Gastrocnemius medialis (tissue), 4 donors: ENCODE data around the gene C5AR2. TPM values are rescaled to one million over a fixed set of nuclear protein-coding genes. Genes with fewer than 3 reads are reported as not detected.
"Not testable (repeated sequence)": the region's sequence is repeated elsewhere in the genome, so short reads cannot be mapped to it uniquely, and the experiment has no call there.

Experiments used
- ATAC-seq, 2 donors: fragments of 150-250 bp; one replicate each; pipeline ENCODE4 v1.9.1; 2016
- DNase-seq, 2 donors: peaks; one replicate each; pipeline ENCODE4 v3.0.0-alpha.2; 2019
- H3K27ac ChIP-seq, 4 donors: fragments of 200-600 bp; sonication (generic); 1 replicate in 1 of 4; 2 replicates in 3 of 4; pipeline ENCODE4 v1.5.1; 2016 to 2018; ENCODE audit warnings: mild to moderate bottlenecking in 2 of 4, moderate library complexity in 1 of 4
- H3K27me3 ChIP-seq, 3 donors: fragments of 200-600 bp; sonication (generic) in 2 of 3; 1 replicate in 1 of 3; 2 replicates in 2 of 3; pipeline versions ENCODE4 v1.5.1 to v1.6.0; 2016 to 2019; ENCODE audit warnings: mild to moderate bottlenecking in 1 of 3, moderate library complexity in 1 of 3
- H3K36me3 ChIP-seq, 2 donors: fragments of 200-600 bp; sonication (generic) in 1 of 2; one replicate each; pipeline ENCODE4 v1.5.1; 2017 to 2018
- H3K4me1 ChIP-seq, 2 donors: fragments of 200-600 bp; sonication (generic) in 1 of 2; one replicate each; pipeline ENCODE4 v1.5.1; 2016 to 2017; ENCODE audit warnings: mild to moderate bottlenecking in 2 of 2
- H3K4me3 ChIP-seq, 4 donors: fragments of 200-600 bp; sonication (generic) in 3 of 4; 1 replicate in 1 of 4; 2 replicates in 3 of 4; pipeline ENCODE4 v1.5.1; 2016 to 2019; ENCODE audit warnings: mild to moderate bottlenecking in 2 of 4
- H3K9me3 ChIP-seq, 3 donors: fragments of 200-600 bp; sonication (generic) in 2 of 3; 1 replicate in 1 of 3; 2 replicates in 2 of 3; pipeline ENCODE4 v1.5.1; 2016 to 2019
- CTCF ChIP-seq, 5 experiments: fragments of 450-650 bp in 3 of 5; fragments of 200-600 bp in 2 of 5; sonication (generic) in 2 of 5; IDR thresholded peaks in 4 of 5; conservative IDR thresholded peaks in 1 of 5; 1 replicate in 4 of 5; 2 replicates in 1 of 5; pipeline ENCODE4 v1.5.1; 2016 to 2019; ENCODE audit warnings: antibody characterized with exemption in 5 of 5, mild to moderate bottlenecking in 3 of 5, moderate library complexity in 3 of 5
- POLR2A ChIP-seq, 2 donors: fragments of 450-650 bp; IDR thresholded peaks; one replicate each; pipeline ENCODE4 v1.6.1; 2017; ENCODE audit warnings: antibody characterized with exemption in 2 of 2, mild to moderate bottlenecking in 2 of 2, moderate library complexity in 2 of 2
- in situ Hi-C, 4 donors: fragments of 200-750 bp; cut with MboI; loops; one replicate each; pipeline versions ENCODE4 v1.15.0 to v1.8.0; 2017; ENCODE audit warnings: low sequenced_read_pairs in 4 of 4
- intact Hi-C: fragments of 100-400 bp; cut with DNase I; formaldehyde crosslinking; loops from one replicate; pipeline ENCODE4 v1.15.1; 2023; ENCODE audit warnings: low total_unique reads
- total RNA-seq, 4 donors: library from RNA; depleted of rRNA; stranded (reverse); fragments of >200 nt; gene quantifications; one replicate each; pipeline versions ENCODE4 v1.1.0 to v1.2.3, GENCODE V29; 2016

Gene C5AR2
- total RNA-seq, 4 donors from 2014 or later = 0.15 to 0.97 (median 0.32) TPM

GRCh38 chr19:47340477-47341208 lies 8.7 kb downstream of the C5AR2 start:
- Histone ChIP-seq H3K27ac (no peak overlapping the region), H3K4me1 (no peaks in the 10 kb centered on the region), H3K27me3 (peaks cover 0 to 2% (median 0%) of the 10 kb centered on the region in 3 donors), H3K9me3 (no peaks in the 10 kb centered on the region), H3K4me3 (no peak overlapping the region), H3K36me3 (no peaks in the 10 kb centered on the region)
- ATAC-seq = no peak
- no peak for DNase-seq
- no peak for TF ChIP-seq CTCF (IDR thresholded peaks at IDR 0.05 in 4 of 5, conservative IDR thresholded peaks at IDR 0.05 in 1 of 5)
- no peak for TF ChIP-seq POLR2A (IDR thresholded peaks at IDR 0.05)
- in situ Hi-C loops = no loop called here
- intact Hi-C loops = no loop called here

- no peak overlapping the region for H3K27ac ChIP-seq
- in situ Hi-C loops = no loop called here
- H3K4me3 ChIP-seq = no peak overlapping the region
- H3K36me3 ChIP-seq = no peaks in the 10 kb centered on the region
- peaks cover 0 to 2% (median 0%) of the 10 kb centered on the region in 3 donors for H3K27me3 ChIP-seq
- intact Hi-C loops = no loop called here
- no peaks in the 10 kb centered on the region for H3K4me1 ChIP-seq
- ATAC-seq (no peak), DNase-seq (no peak)
- TF ChIP-seq CTCF (IDR thresholded peaks at IDR 0.05 in 4 of 5, conservative IDR thresholded peaks at IDR 0.05 in 1 of 5) = no peak
- TF ChIP-seq POLR2A (IDR thresholded peaks at IDR 0.05) = no peak
- no peaks in the 10 kb centered on the region for H3K9me3 ChIP-seq
Observed at GRCh38 chr19:47341734-47342133, 9.8 kb downstream of the C5AR2 start.

- no peak for TF ChIP-seq POLR2A (IDR thresholded peaks at IDR 0.05)
- no peak for TF ChIP-seq CTCF (IDR thresholded peaks at IDR 0.05 in 4 of 5, conservative IDR thresholded peaks at IDR 0.05 in 1 of 5)
- Histone ChIP-seq H3K36me3 (no peaks in the 10 kb centered on the region), H3K27ac (no peak overlapping the region), H3K4me3 (no peak overlapping the region), H3K4me1 (peaks cover 0 to under 1% of the 10 kb centered on the region in 2 donors), H3K27me3 (no peaks in the 10 kb centered on the region), H3K9me3 (no peaks in the 10 kb centered on the region)
- DNase-seq = no peak
- intact Hi-C loops (no loop called here), in situ Hi-C loops (no loop called here)
- no peak for ATAC-seq
Observed at GRCh38 chr19:47343194-47343802, 11.3 kb downstream of the C5AR2 start.

- DNase-seq (no peak), ATAC-seq (no peak)
- H3K4me1 ChIP-seq = peaks cover 5% of the 10 kb centered on the region in 2 donors
- H3K36me3 ChIP-seq = no peaks in the 10 kb centered on the region
- no peak overlapping the region for H3K27ac ChIP-seq
- in situ Hi-C loops (no loop called here), intact Hi-C loops (no loop called here)
- H3K9me3 ChIP-seq = no peaks in the 10 kb centered on the region
- no peak overlapping the region for H3K4me3 ChIP-seq
- TF ChIP-seq POLR2A (IDR thresholded peaks at IDR 0.05) = no peak
- TF ChIP-seq CTCF (IDR thresholded peaks at IDR 0.05 in 4 of 5, conservative IDR thresholded peaks at IDR 0.05 in 1 of 5) = no peak
- H3K27me3 ChIP-seq = no peaks in the 10 kb centered on the region
Observed at GRCh38 chr19:47344425-47344824, 12.4 kb downstream of the C5AR2 start.

GRCh38 chr19:47346024-47346423 lies 14.0 kb downstream of the C5AR2 start:
- intact Hi-C loops = loop anchor here (5.0 kb wide), 1 partner anchor 351 kb away; no protein-coding TSS in a partner anchor
- ATAC-seq, H3K9me3 ChIP-seq, DNase-seq, H3K27me3 ChIP-seq, H3K36me3 ChIP-seq, H3K27ac ChIP-seq, in situ Hi-C loops, H3K4me3 ChIP-seq: not testable (repeated sequence)
- H3K4me1 ChIP-seq = peaks cover 10 to 14% of the 10 kb centered on the region in 2 donors
